K562 (cell line): ENCODE results near the gene ADIPOQ. TPM values are rescaled to one million over a fixed set of nuclear protein-coding genes. Genes with fewer than 3 reads are reported as not detected.
"Not testable (repeated sequence)": the region's sequence is repeated elsewhere in the genome, so short reads cannot be mapped to it uniquely, and the experiment has no call there.

Experiments used
- CXXC5 ChIP-seq: fragments of 250-450 bp; sonication (Bioruptor Pico); IDR thresholded peaks from 2 replicates; pipeline ENCODE4 v1.8.0; 2022; ENCODE audit warnings: inconsistent platforms, mild to moderate bottlenecking, moderate library complexity
- GTF2A2 ChIP-seq: IDR thresholded peaks from 2 replicates; pipeline ENCODE4 v1.6.1; 2016; ENCODE audit warnings: mild to moderate bottlenecking, missing genetic modification characterization, missing compliant biosample characterization
- MECOM ChIP-seq: fragments of 250-450 bp; sonication (Bioruptor Pico); IDR thresholded peaks from 2 replicates; pipeline ENCODE4 v1.8.0; 2022; ENCODE audit warnings: inconsistent platforms
- MEF2D ChIP-seq: conservative IDR thresholded peaks from 2 replicates; pipeline ENCODE4 v1.6.1; 2016; ENCODE audit warnings: low read depth, missing genetic modification characterization, missing compliant biosample characterization
- NR2C1 ChIP-seq, 2 experiments: fragments of 450-650 bp; IDR thresholded peaks; 2 replicates each; pipeline ENCODE4 v1.6.1; 2017; ENCODE audit warnings: mild to moderate bottlenecking in 2 of 2, antibody characterized with exemption in 1 of 2, inconsistent platforms in 1 of 2, missing compliant biosample characterization in 1 of 2, missing genetic modification characterization in 1 of 2
- PYGO2 ChIP-seq: fragments of 450-650 bp; IDR thresholded peaks from 2 replicates; pipeline ENCODE4 v1.6.1; 2016; ENCODE audit warnings: mild to moderate bottlenecking, missing genetic modification characterization, moderate library complexity, missing compliant biosample characterization
- TAF7 ChIP-seq: fragments of 450-650 bp; IDR thresholded peaks from 2 replicates; pipeline ENCODE4 v1.6.1; 2016; ENCODE audit warnings: missing genetic modification characterization, missing compliant biosample characterization
- ZBTB17 ChIP-seq: fragments of 450-650 bp; formaldehyde crosslinking; IDR thresholded peaks from 2 replicates; pipeline ENCODE4 v1.4.0; 2020; ENCODE audit warnings: mild to moderate bottlenecking
- polyA plus RNA-seq, 8 experiments: library from polyadenylated mRNA; depleted of rRNA in 4 of 8; stranded (reverse) in 5 of 8; unstranded in 3 of 8; fragments of >200 nt; fragmentation: Nextera tagmentation in 2 of 8; fragmentation: Illumina TruSeq in 1 of 8; extraction: Ambion mirVana in 2 of 8; extraction: Trizol in 1 of 8; gene quantifications; 2 replicates each; pipeline versions ENCODE4 v1.2.1 to v1.2.3, GENCODE V29; 2011 to 2014; ENCODE audit warnings: inconsistent platforms in 1 of 8, missing spikeins in 1 of 8
- total RNA-seq, 7 experiments: library from RNA; depleted of rRNA in 6 of 7; stranded (reverse); fragments of >200 nt in 6 of 7; fragmentation: Illumina TruSeq in 2 of 7; extraction: Trizol in 2 of 7; gene quantifications; 2 replicates each; pipeline versions ENCODE4 v1.2.1 to v1.2.3, GENCODE V29; 2011 to 2021; ENCODE audit warnings: low replicate concordance in 1 of 7
- TF ChIP-seq, protein P1 (sequence below): fragments of 450-650 bp; IDR thresholded peaks from 2 replicates; pipeline ENCODE4 v1.6.1; 2016; ENCODE audit warnings: mild to moderate bottlenecking, moderate library complexity
- TF ChIP-seq, protein P2 (sequence below), 2 experiments: fragments of 250-450 bp in 1 of 2; fragments of 450-650 bp in 1 of 2; sonication (Bioruptor Pico) in 1 of 2; IDR thresholded peaks; 2 replicates each; pipeline versions ENCODE4 v1.6.1 to v1.8.0; 2016 to 2021; ENCODE audit warnings: mild to moderate bottlenecking in 2 of 2, moderate library complexity in 2 of 2, missing compliant biosample characterization in 1 of 2, missing genetic modification characterization in 1 of 2
- TF ChIP-seq, protein P3 (sequence below): fragments of 250-450 bp; sonication (Bioruptor Pico); IDR thresholded peaks from 2 replicates; pipeline ENCODE4 v1.8.0; 2021; ENCODE audit warnings: moderate library complexity, mild to moderate bottlenecking, inconsistent platforms
- TF ChIP-seq, protein P4 (sequence below): fragments of 450-650 bp; IDR thresholded peaks from 2 replicates; pipeline ENCODE4 v1.6.1; 2016; ENCODE audit warnings: missing biosample characterization, missing genetic modification characterization

Gene ADIPOQ
- total and polyA plus RNA-seq, 9 of the 15 experiments (the other 6 are each of a cell fraction or from before 2014, with no cell fraction given) = 0.01 to 0.04 (median 0.03) TPM; not detected in 4

DNA sequence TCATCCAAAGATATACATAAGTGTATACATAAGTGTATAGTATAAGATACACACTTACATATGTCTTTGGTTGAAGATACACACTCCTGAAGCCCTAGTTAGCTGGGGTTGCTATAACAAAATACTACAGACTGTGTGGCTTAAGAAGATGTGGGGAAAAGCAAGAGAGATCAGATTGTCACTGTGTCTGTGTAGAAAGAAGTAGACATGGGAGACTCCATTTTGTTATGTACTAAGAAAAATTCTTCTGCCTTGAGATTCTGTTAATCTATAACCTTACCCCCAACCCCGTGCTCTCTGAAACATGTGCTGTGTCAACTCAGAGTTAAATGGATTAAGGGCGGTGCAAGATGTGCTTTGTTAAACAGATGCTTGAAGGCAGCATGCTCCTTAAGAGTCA is 50.6 kb downstream of the ADIPOQ start (continued):
- TF ChIP-seq, protein P1, sequence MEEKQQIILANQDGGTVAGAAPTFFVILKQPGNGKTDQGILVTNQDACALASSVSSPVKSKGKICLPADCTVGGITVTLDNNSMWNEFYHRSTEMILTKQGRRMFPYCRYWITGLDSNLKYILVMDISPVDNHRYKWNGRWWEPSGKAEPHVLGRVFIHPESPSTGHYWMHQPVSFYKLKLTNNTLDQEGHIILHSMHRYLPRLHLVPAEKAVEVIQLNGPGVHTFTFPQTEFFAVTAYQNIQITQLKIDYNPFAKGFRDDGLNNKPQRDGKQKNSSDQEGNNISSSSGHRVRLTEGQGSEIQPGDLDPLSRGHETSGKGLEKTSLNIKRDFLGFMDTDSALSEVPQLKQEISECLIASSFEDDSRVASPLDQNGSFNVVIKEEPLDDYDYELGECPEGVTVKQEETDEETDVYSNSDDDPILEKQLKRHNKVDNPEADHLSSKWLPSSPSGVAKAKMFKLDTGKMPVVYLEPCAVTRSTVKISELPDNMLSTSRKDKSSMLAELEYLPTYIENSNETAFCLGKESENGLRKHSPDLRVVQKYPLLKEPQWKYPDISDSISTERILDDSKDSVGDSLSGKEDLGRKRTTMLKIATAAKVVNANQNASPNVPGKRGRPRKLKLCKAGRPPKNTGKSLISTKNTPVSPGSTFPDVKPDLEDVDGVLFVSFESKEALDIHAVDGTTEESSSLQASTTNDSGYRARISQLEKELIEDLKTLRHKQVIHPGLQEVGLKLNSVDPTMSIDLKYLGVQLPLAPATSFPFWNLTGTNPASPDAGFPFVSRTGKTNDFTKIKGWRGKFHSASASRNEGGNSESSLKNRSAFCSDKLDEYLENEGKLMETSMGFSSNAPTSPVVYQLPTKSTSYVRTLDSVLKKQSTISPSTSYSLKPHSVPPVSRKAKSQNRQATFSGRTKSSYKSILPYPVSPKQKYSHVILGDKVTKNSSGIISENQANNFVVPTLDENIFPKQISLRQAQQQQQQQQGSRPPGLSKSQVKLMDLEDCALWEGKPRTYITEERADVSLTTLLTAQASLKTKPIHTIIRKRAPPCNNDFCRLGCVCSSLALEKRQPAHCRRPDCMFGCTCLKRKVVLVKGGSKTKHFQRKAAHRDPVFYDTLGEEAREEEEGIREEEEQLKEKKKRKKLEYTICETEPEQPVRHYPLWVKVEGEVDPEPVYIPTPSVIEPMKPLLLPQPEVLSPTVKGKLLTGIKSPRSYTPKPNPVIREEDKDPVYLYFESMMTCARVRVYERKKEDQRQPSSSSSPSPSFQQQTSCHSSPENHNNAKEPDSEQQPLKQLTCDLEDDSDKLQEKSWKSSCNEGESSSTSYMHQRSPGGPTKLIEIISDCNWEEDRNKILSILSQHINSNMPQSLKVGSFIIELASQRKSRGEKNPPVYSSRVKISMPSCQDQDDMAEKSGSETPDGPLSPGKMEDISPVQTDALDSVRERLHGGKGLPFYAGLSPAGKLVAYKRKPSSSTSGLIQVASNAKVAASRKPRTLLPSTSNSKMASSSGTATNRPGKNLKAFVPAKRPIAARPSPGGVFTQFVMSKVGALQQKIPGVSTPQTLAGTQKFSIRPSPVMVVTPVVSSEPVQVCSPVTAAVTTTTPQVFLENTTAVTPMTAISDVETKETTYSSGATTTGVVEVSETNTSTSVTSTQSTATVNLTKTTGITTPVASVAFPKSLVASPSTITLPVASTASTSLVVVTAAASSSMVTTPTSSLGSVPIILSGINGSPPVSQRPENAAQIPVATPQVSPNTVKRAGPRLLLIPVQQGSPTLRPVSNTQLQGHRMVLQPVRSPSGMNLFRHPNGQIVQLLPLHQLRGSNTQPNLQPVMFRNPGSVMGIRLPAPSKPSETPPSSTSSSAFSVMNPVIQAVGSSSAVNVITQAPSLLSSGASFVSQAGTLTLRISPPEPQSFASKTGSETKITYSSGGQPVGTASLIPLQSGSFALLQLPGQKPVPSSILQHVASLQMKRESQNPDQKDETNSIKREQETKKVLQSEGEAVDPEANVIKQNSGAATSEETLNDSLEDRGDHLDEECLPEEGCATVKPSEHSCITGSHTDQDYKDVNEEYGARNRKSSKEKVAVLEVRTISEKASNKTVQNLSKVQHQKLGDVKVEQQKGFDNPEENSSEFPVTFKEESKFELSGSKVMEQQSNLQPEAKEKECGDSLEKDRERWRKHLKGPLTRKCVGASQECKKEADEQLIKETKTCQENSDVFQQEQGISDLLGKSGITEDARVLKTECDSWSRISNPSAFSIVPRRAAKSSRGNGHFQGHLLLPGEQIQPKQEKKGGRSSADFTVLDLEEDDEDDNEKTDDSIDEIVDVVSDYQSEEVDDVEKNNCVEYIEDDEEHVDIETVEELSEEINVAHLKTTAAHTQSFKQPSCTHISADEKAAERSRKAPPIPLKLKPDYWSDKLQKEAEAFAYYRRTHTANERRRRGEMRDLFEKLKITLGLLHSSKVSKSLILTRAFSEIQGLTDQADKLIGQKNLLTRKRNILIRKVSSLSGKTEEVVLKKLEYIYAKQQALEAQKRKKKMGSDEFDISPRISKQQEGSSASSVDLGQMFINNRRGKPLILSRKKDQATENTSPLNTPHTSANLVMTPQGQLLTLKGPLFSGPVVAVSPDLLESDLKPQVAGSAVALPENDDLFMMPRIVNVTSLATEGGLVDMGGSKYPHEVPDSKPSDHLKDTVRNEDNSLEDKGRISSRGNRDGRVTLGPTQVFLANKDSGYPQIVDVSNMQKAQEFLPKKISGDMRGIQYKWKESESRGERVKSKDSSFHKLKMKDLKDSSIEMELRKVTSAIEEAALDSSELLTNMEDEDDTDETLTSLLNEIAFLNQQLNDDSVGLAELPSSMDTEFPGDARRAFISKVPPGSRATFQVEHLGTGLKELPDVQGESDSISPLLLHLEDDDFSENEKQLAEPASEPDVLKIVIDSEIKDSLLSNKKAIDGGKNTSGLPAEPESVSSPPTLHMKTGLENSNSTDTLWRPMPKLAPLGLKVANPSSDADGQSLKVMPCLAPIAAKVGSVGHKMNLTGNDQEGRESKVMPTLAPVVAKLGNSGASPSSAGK = 0 out of 2 replicates have a peak, but pooled peaks have one; percentile 28
- TF ChIP-seq TAF7 (tag) (peak; percentile 38; the same call in 1 of the 2 replicates), NR2C1 (tag; IDR thresholded peaks at IDR 0.05) (peak; percentile 74), MECOM (CRISPR knock-in tag) (0 out of 2 replicates have a peak, but pooled peaks have one; percentile 53), PYGO2 (tag) (0 out of 2 replicates have a peak, but pooled peaks have one; percentile 61), CXXC5 (CRISPR knock-in tag) (peak; percentile 54), ZBTB17 (CRISPR knock-in tag) (peak; percentile 52; the same call in 1 of the 2 replicates), MEF2D (peak; percentile 60; the same call in 1 of the 2 replicates), GTF2A2 (tag) (0 out of 2 replicates have a peak, but pooled peaks have one; percentile 29)
- not testable (repeated sequence) for TF ChIP-seq NR2C1 (IDR thresholded peaks at IDR 0.05)
- TF ChIP-seq, protein P2, sequence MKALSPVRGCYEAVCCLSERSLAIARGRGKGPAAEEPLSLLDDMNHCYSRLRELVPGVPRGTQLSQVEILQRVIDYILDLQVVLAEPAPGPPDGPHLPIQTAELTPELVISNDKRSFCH (CRISPR knock-in tag; IDR thresholded peaks at IDR 0.05) = not testable (repeated sequence)
- TF ChIP-seq, protein P2 (tag; IDR thresholded peaks at IDR 0.05) = peak; percentile 79
- TF ChIP-seq, protein P3, sequence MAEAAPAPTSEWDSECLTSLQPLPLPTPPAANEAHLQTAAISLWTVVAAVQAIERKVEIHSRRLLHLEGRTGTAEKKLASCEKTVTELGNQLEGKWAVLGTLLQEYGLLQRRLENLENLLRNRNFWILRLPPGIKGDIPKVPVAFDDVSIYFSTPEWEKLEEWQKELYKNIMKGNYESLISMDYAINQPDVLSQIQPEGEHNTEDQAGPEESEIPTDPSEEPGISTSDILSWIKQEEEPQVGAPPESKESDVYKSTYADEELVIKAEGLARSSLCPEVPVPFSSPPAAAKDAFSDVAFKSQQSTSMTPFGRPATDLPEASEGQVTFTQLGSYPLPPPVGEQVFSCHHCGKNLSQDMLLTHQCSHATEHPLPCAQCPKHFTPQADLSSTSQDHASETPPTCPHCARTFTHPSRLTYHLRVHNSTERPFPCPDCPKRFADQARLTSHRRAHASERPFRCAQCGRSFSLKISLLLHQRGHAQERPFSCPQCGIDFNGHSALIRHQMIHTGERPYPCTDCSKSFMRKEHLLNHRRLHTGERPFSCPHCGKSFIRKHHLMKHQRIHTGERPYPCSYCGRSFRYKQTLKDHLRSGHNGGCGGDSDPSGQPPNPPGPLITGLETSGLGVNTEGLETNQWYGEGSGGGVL = peak; percentile 49; the same call in 1 of the 2 replicates
- TF ChIP-seq, protein P4, sequence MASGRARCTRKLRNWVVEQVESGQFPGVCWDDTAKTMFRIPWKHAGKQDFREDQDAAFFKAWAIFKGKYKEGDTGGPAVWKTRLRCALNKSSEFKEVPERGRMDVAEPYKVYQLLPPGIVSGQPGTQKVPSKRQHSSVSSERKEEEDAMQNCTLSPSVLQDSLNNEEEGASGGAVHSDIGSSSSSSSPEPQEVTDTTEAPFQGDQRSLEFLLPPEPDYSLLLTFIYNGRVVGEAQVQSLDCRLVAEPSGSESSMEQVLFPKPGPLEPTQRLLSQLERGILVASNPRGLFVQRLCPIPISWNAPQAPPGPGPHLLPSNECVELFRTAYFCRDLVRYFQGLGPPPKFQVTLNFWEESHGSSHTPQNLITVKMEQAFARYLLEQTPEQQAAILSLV (tag) = peak; percentile 70
